Fibroblast of mammary gland (primary cell): ENCODE data around the gene TRAF3.
A peak's percentile ranks its signal among the peaks of the same experiment; 100 is the strongest.

Source experiments
- DNase-seq: peaks from one replicate; pipeline ENCODE4 v3.0.0-alpha.2; 2010; ENCODE audit warnings: low read depth
- H3K4me3 ChIP-seq: 2 replicates; pipeline ENCODE4 v1.5.1; 2011; ENCODE audit warnings: low read depth, mild to moderate bottlenecking, low read length, moderate library complexity; ENCODE audit not compliant: control insufficient read depth
- TF ChIP-seq, protein P1 (sequence below): conservative IDR thresholded peaks from 2 replicates; pipeline ENCODE4 v1.5.1; 2011; ENCODE audit warnings: low read depth, low read length, inconsistent platforms; ENCODE audit not compliant: control insufficient read depth, insufficient read depth

TRAF3 gene

DNA sequence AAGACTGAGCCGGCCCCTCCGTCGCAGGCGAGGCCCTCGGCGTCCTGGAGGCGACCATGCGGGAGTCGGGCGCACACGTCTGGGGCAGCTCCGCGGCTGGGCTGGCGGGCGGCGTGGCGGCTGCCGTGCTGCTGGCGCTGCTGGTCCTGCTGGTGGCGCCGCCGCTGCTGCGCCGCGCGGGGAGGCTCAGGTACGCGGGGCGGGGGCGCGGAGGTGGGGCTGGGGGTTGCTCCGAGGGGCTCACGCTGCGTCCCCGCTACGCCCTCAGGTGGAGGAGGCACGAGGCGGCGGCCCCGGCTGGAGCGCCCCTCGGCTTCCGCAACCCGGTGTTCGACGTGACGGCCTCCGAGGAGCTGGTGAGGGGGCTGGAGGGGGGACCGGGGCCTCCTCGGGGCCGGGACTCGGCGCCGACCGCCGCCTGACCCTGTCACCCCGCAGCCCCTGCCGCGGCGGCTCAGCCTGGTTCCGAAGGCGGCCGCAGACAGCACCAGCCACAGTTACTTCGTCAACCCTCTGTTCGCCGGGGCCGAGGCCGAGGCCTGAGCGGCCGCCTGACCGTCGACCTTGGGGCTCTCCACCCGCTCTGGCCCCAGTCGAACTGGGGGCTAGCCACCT is 153.0 kb downstream of the TRAF3 start:
- no peak for DNase-seq
- H3K4me3 ChIP-seq, result no peak overlapping the region
- TF ChIP-seq, protein P1, sequence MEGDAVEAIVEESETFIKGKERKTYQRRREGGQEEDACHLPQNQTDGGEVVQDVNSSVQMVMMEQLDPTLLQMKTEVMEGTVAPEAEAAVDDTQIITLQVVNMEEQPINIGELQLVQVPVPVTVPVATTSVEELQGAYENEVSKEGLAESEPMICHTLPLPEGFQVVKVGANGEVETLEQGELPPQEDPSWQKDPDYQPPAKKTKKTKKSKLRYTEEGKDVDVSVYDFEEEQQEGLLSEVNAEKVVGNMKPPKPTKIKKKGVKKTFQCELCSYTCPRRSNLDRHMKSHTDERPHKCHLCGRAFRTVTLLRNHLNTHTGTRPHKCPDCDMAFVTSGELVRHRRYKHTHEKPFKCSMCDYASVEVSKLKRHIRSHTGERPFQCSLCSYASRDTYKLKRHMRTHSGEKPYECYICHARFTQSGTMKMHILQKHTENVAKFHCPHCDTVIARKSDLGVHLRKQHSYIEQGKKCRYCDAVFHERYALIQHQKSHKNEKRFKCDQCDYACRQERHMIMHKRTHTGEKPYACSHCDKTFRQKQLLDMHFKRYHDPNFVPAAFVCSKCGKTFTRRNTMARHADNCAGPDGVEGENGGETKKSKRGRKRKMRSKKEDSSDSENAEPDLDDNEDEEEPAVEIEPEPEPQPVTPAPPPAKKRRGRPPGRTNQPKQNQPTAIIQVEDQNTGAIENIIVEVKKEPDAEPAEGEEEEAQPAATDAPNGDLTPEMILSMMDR, result no peak

DNA sequence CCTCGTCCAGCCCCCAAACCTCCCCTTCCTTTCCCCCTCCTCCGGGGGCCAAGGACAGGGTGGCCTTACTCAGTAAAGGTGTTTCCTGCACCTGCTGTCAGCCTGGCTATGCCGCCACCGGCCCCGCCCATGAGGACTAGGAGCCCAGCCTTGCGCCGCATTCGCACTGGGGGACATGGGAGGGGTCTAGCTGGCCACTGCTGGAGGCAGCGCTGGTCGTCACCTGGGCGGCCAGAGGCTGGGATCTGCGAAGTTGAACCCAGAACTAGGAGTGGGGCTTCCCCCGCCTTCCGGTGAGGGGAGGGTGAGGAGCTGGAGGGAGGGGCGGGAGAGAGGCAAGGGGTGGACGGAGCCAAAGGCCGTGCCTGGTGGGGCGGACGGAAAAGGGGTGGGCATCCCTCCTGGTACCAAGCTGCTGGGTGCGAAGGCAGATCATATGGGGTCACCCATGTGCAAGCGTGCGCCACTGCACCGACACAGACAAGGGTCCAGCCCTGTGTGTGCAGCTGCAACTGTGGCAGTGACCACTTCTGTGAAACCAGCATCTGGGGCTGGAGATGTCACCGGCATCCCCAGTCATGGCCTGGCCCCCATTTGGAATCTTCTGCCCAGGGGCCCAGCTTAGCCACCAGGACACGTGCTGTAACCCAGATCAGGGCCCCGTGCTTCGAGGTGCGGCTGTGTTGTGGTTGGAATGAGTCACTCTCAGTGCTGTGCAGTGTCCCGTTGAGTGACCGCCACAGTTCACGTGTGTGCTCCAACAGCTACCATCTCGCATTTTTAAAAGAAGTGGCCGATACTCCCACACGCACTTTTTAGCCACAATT is 153.7 kb downstream of the TRAF3 start:
- H3K4me3 ChIP-seq, result no peak overlapping the region
- TF ChIP-seq, protein P1, result no peak
- DNase-seq, result peak; percentile 47

DNA sequence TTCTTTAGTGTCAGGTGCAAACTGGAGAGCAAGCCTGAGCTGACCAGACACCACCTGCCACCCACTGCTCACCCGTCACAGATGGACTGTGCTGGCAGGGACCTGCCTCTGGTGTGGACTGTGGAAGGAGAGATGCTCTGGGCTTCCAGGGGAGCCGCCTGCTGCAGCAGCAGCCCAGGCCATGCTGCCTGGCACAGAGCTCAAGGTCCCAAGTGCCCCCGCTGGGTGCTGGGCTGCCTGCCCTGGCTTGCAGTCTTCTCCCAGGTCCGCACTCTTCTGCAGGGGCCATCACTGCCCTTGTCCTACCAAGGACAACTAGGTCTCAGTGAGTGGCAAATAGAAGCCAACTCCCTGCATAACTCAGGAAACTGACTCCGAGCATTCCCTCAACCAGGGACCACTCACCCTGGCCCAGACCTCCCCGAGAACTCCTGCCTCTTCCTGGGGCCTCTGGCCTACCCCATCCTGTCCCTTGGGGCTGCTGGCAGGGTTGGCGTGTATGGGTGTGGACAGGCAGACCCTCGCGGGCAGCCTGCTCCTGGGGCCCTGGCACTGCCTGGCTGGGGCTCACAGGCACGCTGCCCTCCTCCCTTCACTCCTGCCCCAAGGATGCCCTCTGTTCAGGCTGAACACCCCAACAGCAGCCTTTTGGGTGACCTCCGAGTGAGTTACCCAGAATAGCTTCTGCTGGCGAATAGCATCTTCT is 154.5 kb downstream of the TRAF3 start:
- TF ChIP-seq, protein P1, result no peak
- H3K4me3 ChIP-seq, result no peak overlapping the region
- no peak for DNase-seq

DNA sequence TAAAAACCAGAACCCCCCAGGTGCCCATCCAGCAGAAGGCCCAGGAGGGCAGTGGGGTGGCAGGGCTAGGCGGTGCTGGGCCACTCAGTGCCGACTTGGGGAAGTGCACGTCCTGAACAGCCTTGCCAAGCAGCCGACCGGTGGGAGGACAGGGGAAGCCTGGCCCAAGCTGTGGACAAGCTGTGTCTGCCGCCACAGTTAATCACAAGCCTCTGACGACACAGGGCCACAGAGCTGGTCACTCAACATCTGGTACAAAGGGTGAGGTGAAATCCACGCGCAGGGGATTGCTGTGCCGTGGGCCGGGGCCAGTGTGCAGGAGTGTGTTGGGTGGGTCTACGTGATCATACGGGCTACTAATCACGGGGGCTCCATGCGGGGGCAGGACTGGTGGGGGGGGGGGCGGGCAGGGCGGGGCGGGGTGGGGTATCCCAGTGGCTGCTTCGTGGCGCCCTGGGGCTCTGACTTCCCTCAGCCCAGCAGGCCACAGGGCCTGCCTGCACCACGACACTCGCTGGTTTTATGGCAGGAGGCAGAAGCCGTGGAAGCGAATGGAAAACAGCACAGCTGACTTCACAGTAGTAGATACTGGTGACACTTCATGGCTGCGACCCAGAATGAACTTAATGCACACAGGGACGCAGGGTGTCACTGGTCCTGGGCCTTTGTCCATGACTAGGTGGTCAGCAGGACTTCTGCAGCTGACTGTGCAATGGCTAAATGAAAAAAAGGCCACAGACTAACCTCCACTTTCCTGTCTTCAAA is 155.4 kb downstream of the TRAF3 start:
- DNase-seq, result no peak
- TF ChIP-seq, protein P1, result no peak
- no peak overlapping the region for H3K4me3 ChIP-seq

DNA sequence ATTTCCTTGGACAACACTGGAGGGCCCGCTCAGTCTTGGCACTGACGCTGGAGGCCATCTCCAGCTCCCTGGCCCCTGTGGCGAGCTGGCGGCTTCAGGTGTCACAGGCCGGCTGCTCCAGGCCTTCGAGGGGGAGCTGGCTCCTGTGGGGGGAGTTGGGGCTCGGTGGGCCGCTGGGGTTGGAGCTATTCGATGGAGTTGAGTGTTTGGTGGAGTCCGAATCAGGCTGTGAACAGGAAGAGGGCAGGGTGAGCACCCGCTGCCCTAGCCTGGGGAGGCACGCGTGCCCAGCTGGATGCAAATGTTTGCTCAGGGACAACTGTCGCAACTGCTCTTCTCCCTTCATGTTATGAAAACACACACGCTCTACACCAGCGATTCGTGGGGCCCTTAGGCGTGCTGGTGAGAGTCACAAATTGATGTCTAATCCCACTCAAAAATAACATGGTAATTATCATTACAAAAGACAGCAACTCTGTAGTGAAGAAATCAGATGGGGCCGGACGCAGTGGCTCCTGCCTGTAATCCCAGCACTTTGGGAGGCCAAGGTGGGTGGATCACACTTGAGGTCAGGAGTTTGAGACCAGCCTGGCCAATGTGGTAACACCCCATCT is 156.5 kb downstream of the TRAF3 start:
- TF ChIP-seq, protein P1, result no peak
- DNase-seq, result no peak
- no peak overlapping the region for H3K4me3 ChIP-seq

DNA sequence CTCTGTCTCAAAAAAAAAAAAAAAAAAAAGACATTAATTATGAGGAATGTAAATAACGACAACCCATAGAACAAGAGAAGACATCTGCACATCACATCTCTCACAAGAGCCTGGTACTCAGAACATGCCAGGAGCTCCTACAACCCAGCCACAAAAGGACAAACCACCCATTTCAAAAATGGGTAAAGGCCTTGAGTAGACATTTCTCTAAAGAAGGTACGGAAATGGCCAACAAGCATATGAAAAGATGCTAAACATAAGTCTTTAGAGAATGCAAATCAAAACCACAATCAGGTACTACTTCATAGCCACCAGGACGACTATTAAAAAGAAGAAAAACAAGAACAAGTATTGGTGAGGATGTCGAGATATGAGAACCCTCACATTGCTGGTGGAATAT is 158.5 kb downstream of the TRAF3 start:
- TF ChIP-seq, protein P1, result no peak
- DNase-seq, result no peak

More for the DNA sequence above, 158.5 kb downstream of the TRAF3 start:
- no peak overlapping the region for H3K4me3 ChIP-seq
